ENCODE data around the gene COPS3.

Gene COPS3

GRCh38 chr17:17235212-17236174 is 45.6 kb downstream of the COPS3 start:
- H3K27me3 ChIP-seq (ENCODE audit: control insufficient read depth, insufficient read depth, low read length) = no peaks in the 10 kb centered on the region
- peaks cover 22% of the 10 kb centered on the region for H3K79me2 ChIP-seq
- H3K4me1 ChIP-seq = peaks cover 4% of the 10 kb centered on the region
- no peak for TF ChIP-seq CTCF (IDR thresholded peaks at IDR 0.05)
- peak overlapping the region; percentile 86 for H3K4me2 ChIP-seq (ENCODE audit: low read length)
- H2AFZ ChIP-seq = no peak overlapping the region
- H3K4me3 ChIP-seq (ENCODE audit: low read depth, low read length) = peak overlapping the region; percentile 98
- H3K9me3 ChIP-seq (ENCODE audit: control insufficient read depth, low read length) = no peaks in the 10 kb centered on the region
- H3K36me3 ChIP-seq (ENCODE audit: control insufficient read depth, insufficient read depth, low read length) = no peaks in the 10 kb centered on the region
- no peak overlapping the region for H3K9ac ChIP-seq
- H3K27ac ChIP-seq = peak overlapping the region; percentile 98

DNA sequence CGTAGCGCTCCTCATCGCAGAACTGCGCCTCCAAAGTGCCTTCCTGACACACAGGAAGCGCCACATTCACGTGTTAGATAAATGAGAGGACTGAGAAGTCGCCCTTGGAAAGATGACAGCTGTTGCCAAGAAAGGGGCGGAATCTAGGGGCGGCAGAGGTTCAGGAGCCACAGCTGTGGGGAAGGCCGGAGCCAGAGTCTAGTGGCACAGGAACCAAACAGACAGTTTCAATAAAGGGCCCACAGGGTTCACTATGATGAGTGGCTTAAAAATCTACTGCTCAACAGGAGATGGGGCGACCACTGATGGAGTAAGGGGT is 48.8 kb downstream of the COPS3 start:
- no peak for TF ChIP-seq CTCF (IDR thresholded peaks at IDR 0.05)
- H3K27ac ChIP-seq = no peak overlapping the region
- peaks cover 15% of the 10 kb centered on the region for H3K4me1 ChIP-seq
- peaks cover 22% of the 10 kb centered on the region for H3K79me2 ChIP-seq
- no peak overlapping the region for H3K9ac ChIP-seq
- no peaks in the 10 kb centered on the region for H3K9me3 ChIP-seq (ENCODE audit: control insufficient read depth, low read length)
- no peak overlapping the region for H3K4me3 ChIP-seq (ENCODE audit: low read depth, low read length)
- no peak overlapping the region for H3K4me2 ChIP-seq (ENCODE audit: low read length)
- H3K27me3 ChIP-seq (ENCODE audit: control insufficient read depth, insufficient read depth, low read length) = no peaks in the 10 kb centered on the region
- no peak overlapping the region for H2AFZ ChIP-seq
- H3K36me3 ChIP-seq (ENCODE audit: control insufficient read depth, insufficient read depth, low read length) = no peaks in the 10 kb centered on the region

- Histone ChIP-seq H3K9ac (no peak overlapping the region), H3K79me2 (peaks cover 17% of the 10 kb centered on the region), H3K27ac (no peak overlapping the region), H3K27me3 (ENCODE audit: control insufficient read depth, insufficient read depth, low read length) (no peaks in the 10 kb centered on the region), H3K9me3 (ENCODE audit: control insufficient read depth, low read length) (no peaks in the 10 kb centered on the region), H3K4me2 (ENCODE audit: low read length) (no peak overlapping the region), H3K36me3 (ENCODE audit: control insufficient read depth, insufficient read depth, low read length) (no peaks in the 10 kb centered on the region), H3K4me3 (ENCODE audit: low read depth, low read length) (no peak overlapping the region), H3K4me1 (peaks cover 15% of the 10 kb centered on the region), H2AFZ (no peak overlapping the region)
- no peak for TF ChIP-seq CTCF (IDR thresholded peaks at IDR 0.05)
Measured at GRCh38 chr17:17231621-17232302, 49.3 kb downstream of the COPS3 start.

DNA sequence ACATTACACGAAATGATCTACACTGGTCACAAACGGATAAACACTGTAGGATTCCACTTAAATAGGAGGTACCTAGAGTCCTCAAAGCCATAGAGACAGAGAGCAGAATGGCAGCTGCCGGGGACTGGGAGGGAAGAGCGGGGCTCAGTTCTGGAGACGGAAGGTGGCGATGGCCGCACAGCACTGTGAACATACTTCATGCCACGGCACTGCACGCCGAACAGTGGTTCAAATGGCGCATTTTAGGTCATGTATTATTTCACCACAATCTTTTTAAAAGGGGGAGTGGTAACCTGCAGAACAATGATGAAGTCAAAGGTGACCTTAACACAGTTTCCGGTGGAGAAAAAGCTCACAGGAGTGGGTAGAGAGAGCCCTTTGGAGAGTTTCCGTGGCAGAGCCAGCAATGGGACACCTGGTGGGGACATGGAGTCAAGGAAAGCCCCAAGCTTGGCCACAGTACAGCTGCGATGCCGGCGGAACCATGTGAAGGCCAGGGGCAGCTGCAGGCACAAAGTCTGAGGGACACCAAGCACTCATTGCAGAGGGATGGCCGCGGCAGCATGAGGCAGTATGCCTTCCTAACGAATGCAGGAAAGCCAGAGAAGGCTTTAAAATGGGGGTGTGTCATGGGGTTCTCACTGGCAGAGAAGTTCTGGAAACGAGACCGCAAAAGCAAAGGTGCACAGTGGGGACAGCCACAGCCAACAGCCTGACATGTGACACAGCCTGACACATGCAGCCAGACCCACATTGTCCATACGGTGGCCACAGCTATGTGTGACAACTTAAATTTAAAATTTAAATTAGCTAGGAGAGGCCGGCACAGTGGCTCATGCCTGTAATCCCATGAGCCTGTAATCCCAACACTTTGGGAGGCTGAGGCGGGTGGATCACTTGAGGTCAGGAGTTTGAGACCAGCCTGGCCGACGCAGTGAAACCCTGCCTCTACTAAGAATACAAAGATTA is 51.3 kb downstream of the COPS3 start:
- H3K36me3 ChIP-seq (ENCODE audit: control insufficient read depth, insufficient read depth, low read length) = no peaks in the 10 kb centered on the region
- no peak overlapping the region for H2AFZ ChIP-seq
- no peaks in the 10 kb centered on the region for H3K27me3 ChIP-seq (ENCODE audit: control insufficient read depth, insufficient read depth, low read length)
- no peaks in the 10 kb centered on the region for H3K9me3 ChIP-seq (ENCODE audit: control insufficient read depth, low read length)
- no peak overlapping the region for H3K4me3 ChIP-seq (ENCODE audit: low read depth, low read length)
- H3K79me2 ChIP-seq = peaks cover 2% of the 10 kb centered on the region
- no peak for TF ChIP-seq CTCF (IDR thresholded peaks at IDR 0.05)
- no peak overlapping the region for H3K27ac ChIP-seq
- H3K4me2 ChIP-seq (ENCODE audit: low read length) = no peak overlapping the region
- H3K4me1 ChIP-seq = peaks cover 12% of the 10 kb centered on the region
- H3K9ac ChIP-seq = no peak overlapping the region
